DND-41 (cell line): ENCODE data around the gene TSPAN14.

Experiments
- ATAC-seq: fragments of 200-7000 bp; cut with Tn5 transposase; 3 replicates; pipeline ENCODE4 v1.9.1; 2021; ENCODE audit warnings: low read depth; ENCODE audit not compliant: insufficient read depth
- DNase-seq: peaks from one replicate; pipeline ENCODE4 v3.0.0-alpha.2; 2020
- H2AFZ ChIP-seq: 2 replicates; pipeline ENCODE4 v1.6.0; 2012; ENCODE audit warnings: low read depth, low read length
- H3K27ac ChIP-seq: 2 replicates; pipeline ENCODE4 v1.5.1; 2012; ENCODE audit warnings: low read length, inconsistent platforms
- H3K27me3 ChIP-seq: fragments of 200-600 bp; sonication (generic); 2 replicates; pipeline ENCODE4 v1.6.0; 2012; ENCODE audit warnings: low read length, mild to moderate bottlenecking, inconsistent platforms; ENCODE audit not compliant: insufficient read depth, poor library complexity
- H3K36me3 ChIP-seq: 2 replicates; pipeline ENCODE4 v1.5.1; 2012; ENCODE audit warnings: low read length, inconsistent platforms; ENCODE audit not compliant: insufficient read depth
- H3K4me1 ChIP-seq: 2 replicates; pipeline ENCODE4 v1.5.1; 2012; ENCODE audit warnings: mild to moderate bottlenecking, low read length; ENCODE audit not compliant: insufficient read depth
- H3K4me2 ChIP-seq: 2 replicates; pipeline ENCODE4 v1.6.0; 2012; ENCODE audit warnings: mild to moderate bottlenecking, moderate library complexity, low read length, inconsistent platforms; ENCODE audit not compliant: insufficient read depth
- H3K4me3 ChIP-seq, 2 experiments: fragments of 200-600 bp in 1 of 2; shearing (Covaris generic) in 1 of 2; 2 replicates each; pipeline ENCODE4 v1.5.1; 2012 to 2016; ENCODE audit warnings: inconsistent platforms in 2 of 2, low read length in 2 of 2, mild to moderate bottlenecking in 2 of 2, low read depth in 1 of 2, moderate library complexity in 1 of 2
- H3K79me2 ChIP-seq: 2 replicates; pipeline ENCODE4 v1.6.0; 2012; ENCODE audit warnings: low read length, inconsistent platforms; ENCODE audit not compliant: insufficient read depth
- H3K9ac ChIP-seq: 2 replicates; pipeline ENCODE4 v1.6.0; 2012; ENCODE audit warnings: low read depth, mild to moderate bottlenecking, inconsistent platforms, low read length, moderate library complexity
- H3K9me3 ChIP-seq: 2 replicates; pipeline ENCODE4 v1.5.1; 2012; ENCODE audit warnings: low read length, moderate library complexity, mild to moderate bottlenecking, inconsistent platforms; ENCODE audit not compliant: insufficient read depth, severe bottlenecking
- H4K20me1 ChIP-seq: 2 replicates; pipeline ENCODE4 v1.6.0; 2012; ENCODE audit warnings: low read length; ENCODE audit not compliant: insufficient read depth
- CTCF ChIP-seq: IDR thresholded peaks from 2 replicates; pipeline ENCODE4 v1.5.1; 2012; ENCODE audit warnings: borderline replicate concordance, low read length, moderate library complexity, mild to moderate bottlenecking; ENCODE audit not compliant: poor library complexity, severe bottlenecking; ENCODE audit errors: extremely low read depth
- EZH2 ChIP-seq: IDR thresholded peaks from 3 replicates; pipeline ENCODE4 v1.6.1; 2012; ENCODE audit warnings: borderline replicate concordance, low read depth, mild to moderate bottlenecking, moderate library complexity, low read length, inconsistent platforms; ENCODE audit not compliant: severe bottlenecking

The TSPAN14 gene

GRCh38 chr10:80464557-80465450 is 10.7 kb downstream of the TSPAN14 start:
- Histone ChIP-seq H2AFZ (no peak overlapping the region), H3K9me3 (no peaks in the 10 kb centered on the region), H3K4me1 (peaks cover 20% of the 10 kb centered on the region), H3K27ac (no peak overlapping the region), H3K36me3 (no peaks in the 10 kb centered on the region), H3K27me3 (no peaks in the 10 kb centered on the region), H3K9ac (no peak overlapping the region), H3K4me2 (no peak overlapping the region), H3K4me3 (no peak overlapping the region), H3K79me2 (peaks cover 84% of the 10 kb centered on the region), H4K20me1 (peaks cover 53% of the 10 kb centered on the region)
- DNase-seq (no peak), ATAC-seq (peak; percentile 41; the same call in 2 of the 3 replicates)
- TF ChIP-seq EZH2 (no peak), CTCF (no peak)

GRCh38 chr10:80465451-80465835 is 11.3 kb downstream of the TSPAN14 start:
- Histone ChIP-seq H3K27ac (no peak overlapping the region), H3K4me2 (no peak overlapping the region), H3K9ac (no peak overlapping the region), H4K20me1 (peaks cover 47% of the 10 kb centered on the region), H3K9me3 (no peaks in the 10 kb centered on the region), H2AFZ (no peak overlapping the region), H3K27me3 (no peaks in the 10 kb centered on the region), H3K79me2 (peaks cover 78% of the 10 kb centered on the region), H3K4me3 (no peak overlapping the region), H3K4me1 (peaks cover 18% of the 10 kb centered on the region), H3K36me3 (peaks cover 1% of the 10 kb centered on the region; the same call in 1 of the 2 replicates)
- DNase-seq (no peak), ATAC-seq (no peak)
- no peak for TF ChIP-seq EZH2
- TF ChIP-seq CTCF = no peak

- ATAC-seq (peak; percentile 66), DNase-seq (no peak)
- peaks cover 14% of the 10 kb centered on the region for H3K4me1 ChIP-seq
- H3K27me3 ChIP-seq = no peaks in the 10 kb centered on the region
- no peaks in the 10 kb centered on the region for H3K9me3 ChIP-seq
- H2AFZ ChIP-seq = no peak overlapping the region
- H3K4me2 ChIP-seq = no peak overlapping the region
- H3K36me3 ChIP-seq = peaks cover 4% of the 10 kb centered on the region; the same call in 1 of the 2 replicates
- peaks cover 76% of the 10 kb centered on the region for H3K79me2 ChIP-seq
- H3K9ac ChIP-seq = no peak overlapping the region
- H3K4me3 ChIP-seq = no peak overlapping the region
- H4K20me1 ChIP-seq = peaks cover 43% of the 10 kb centered on the region
- no peak overlapping the region for H3K27ac ChIP-seq
- no peak for TF ChIP-seq EZH2
- no peak for TF ChIP-seq CTCF
Measured at GRCh38 chr10:80465839-80466590, 11.9 kb downstream of the TSPAN14 start.
